GM21515 (cell line): ENCODE data around the gene GALNS.
"Not testable (repeated sequence)": the region's sequence is repeated elsewhere in the genome, so short reads cannot be mapped to it uniquely, and the experiment has no call there.

Experiments
- ATAC-seq: cut with Tn5 transposase; IDR thresholded peaks from one replicate; pipeline ENCODE4 v1.9.1; 2021; ENCODE audit not compliant: unreplicated experiment

The GALNS gene

GRCh38 chr16:88889702-88890352, 33.1 kb upstream of the GALNS start:
- ATAC-seq = not testable (repeated sequence)

DNA sequence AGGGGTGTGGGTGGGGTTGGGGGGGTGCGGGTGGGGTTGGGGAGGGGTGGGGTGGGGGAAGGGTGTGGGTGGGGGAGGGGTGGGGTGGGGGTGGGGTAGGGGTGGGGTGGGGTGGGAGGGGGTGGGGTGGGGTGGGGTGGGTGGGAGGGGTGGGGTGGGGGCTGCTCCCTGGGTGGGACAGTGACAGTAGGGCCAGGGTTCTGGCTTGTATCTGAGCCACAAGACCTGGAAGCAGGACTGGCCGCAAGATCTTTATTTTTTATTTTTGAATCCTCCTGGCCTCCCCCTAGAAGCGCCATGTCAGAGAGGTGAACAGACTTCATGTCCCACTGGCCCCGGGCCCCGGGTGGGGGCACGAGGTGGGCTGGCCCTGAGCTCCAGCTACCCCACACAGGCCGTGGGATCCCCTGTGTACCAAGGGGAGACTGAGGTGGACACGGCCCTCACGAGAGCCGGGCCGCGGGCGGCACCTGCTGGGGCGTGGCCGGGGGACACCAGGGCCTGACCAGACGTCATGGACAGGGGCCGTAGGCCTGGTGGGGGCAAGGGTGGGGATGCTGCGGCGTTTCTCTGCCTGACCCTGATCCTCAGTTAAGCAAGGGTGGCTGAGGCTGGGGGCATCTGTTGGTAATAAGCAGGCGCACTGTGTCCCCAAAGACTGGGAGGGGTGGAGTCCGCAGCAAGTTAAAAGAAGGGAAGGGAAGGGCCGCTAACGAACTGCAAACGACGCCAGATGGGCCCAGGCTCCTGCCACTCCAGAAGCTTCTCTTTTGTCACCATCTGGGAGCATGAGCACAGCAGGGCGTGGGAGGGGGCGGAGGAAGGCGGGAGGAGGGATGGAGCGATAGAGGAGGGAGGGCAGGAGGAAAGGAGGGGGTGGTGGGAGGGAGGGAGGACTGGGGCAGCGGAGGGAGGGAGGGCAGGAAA, 32.0 kb upstream of the GALNS start:
- no peak for ATAC-seq

GRCh38 chr16:88888057-88888456, 31.3 kb upstream of the GALNS start:
- no peak for ATAC-seq

- ATAC-seq = no peak
Observed at GRCh38 chr16:88886845-88887521, 30.2 kb upstream of the GALNS start.

GRCh38 chr16:88886420-88886844, 29.7 kb upstream of the GALNS start:
- no peak for ATAC-seq

DNA sequence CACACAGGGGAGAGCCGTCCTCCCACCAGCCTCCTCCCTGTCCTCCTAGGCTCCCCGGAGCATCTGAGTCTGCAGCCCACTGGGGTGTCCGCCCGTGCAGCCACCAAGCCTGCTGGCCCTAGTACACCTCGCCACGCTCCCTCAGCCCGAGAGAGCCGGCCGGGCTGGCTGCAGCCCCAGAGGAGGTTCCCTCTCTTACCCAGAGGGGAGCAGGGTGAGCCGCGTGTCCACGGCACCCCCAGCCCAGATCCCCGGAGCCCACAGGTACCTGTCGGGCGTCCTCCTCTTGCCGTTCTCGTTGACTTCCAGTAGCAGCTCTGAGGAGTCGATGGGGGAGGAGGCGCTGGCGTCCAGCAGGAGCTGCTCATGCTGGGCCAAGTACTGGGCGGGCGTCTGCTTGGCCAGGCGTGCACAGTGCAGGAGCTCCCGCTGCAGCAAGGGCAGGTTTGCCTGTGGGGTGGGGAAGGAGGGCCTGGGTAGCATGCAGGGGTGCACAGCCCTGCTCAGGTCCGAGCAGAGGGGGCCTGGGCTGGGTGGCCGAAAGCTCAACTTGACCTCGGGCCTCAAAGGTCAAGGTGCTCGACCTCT, 29.0 kb upstream of the GALNS start:
- no peak for ATAC-seq

DNA sequence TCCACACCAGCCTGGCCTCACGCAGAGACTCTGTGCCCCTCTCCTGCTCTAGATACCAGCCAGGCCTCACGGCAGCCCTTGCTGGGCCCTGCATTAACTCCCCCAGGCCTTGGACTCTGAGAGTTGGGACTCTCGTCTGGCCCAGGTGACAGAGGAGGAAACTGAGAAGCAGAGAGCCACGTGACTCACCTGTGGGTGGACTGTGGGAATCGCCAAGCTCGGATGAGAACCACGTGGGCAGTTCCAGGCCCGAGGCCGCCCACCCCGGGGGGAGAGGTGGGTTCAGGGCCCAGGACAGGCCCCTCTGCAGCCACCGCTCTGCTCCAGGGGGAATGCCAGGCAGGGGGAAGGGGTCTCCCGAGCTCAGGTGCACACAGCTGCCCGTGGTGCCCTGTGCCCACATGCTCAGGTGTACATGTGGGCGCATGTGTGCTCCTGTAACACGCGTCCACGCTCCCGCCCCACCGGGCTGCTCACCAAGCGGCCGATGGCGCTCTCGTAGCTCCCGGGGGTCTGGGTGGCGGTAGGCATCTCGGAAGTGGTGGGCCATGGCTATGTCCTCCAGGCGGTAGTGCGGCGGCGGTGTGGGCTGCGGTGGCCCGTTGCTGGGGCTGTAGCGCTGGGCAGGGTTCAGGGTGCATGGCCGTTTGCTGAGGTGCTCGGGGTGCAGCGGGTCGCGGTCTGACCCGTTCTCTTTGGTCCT, 28.0 kb upstream of the GALNS start:
- ATAC-seq = no peak

DNA sequence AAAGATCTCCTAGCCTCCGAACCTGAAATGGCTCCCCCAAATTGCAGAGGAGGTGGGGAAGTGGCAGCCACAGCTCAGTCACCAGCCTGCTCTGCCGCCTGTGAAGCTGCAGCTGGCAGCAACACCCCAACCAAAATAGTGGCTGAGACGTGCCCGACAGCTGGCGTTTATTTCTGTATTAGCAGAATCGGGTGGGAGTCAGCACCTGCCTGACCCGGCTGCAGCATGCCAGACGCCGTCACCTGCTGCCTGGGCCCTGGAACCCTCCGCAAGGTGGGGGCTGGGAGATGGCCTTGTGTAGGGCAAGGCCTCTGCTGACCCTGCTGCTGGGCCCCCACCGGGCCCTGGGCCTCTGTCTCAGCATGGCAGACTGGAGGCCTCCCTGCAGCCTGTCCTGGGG, 27.2 kb upstream of the GALNS start:
- ATAC-seq = no peak

DNA sequence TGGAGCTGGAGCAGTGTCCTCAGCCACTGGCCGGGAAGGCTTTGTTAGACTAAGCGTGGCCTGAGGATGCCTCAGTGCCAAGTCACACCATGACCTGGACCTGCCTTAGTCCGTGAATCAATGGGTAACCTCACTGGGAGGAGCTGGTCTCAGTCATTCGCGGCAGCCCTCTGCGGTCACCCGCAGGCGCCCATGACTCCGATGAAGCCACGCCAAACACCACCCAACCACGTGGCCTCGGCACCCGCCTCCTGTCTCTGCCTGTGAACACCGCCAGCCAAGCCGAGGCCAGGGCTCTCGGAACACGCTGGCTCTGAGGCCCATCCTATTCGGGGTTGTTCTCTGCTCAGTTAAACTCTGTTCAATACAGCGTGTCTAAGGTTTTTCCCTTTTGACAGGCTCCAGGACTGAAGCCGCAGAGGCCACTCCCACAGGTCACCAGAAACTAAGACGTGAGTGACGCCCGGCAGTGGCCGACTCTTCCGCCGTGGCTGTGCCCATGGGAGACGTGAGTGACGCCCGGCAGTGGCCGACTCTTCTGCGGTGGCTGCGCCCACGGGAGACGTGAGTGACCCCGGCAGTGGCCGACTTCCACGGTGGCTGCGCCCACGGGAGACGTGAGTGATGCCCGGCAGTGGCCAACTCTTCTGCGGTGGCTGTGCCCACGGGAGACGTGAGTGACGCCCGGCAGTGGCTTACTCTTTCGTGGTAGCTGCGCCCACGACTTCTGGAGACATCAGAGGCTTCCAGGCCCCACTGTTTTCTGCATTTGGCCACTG, 26.6 kb upstream of the GALNS start:
- no peak for ATAC-seq

DNA sequence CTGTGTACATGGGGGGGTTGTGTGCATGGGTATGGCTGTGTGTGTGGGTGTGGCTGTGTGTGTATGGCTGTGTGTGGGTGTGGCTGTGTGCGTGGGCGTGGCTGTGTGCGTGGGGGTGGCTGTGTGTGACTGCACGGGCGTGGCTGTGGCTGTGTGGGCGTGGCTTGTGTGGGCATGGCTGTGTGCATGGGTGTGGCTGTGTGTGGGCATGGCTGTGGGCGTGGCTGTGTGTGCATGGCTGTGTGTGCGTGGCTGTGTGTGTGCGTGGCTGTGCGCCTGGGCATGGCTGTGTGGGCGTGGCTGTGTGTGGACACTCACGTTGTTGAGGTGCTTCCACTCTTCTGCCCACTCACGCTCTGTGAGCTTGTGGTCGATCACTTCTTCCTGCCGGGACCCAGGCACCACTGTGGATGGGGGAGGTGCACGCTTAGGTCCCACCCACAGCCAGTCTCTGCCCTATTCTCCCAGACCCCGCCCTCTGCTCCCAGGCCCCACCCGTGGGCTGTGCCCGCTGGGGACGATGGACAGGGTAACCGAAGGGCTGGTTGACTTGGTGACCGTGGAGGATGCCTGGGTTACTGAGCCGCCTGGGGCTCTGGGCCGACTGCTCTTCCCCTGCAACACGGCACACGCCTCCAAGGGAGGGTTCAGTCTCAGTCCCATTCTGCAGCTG, 25.7 kb upstream of the GALNS start:
- ATAC-seq = no peak

- no peak for ATAC-seq
Observed at GRCh38 chr16:88881675-88882357, 25.1 kb upstream of the GALNS start.

- no peak for ATAC-seq
Observed at GRCh38 chr16:88881007-88881615, 24.4 kb upstream of the GALNS start.

GRCh38 chr16:88880226-88881006, 23.7 kb upstream of the GALNS start:
- no peak for ATAC-seq

GRCh38 chr16:88879788-88880055, 23.0 kb upstream of the GALNS start:
- no peak for ATAC-seq

GRCh38 chr16:88878967-88879787, 22.4 kb upstream of the GALNS start:
- ATAC-seq = no peak

DNA sequence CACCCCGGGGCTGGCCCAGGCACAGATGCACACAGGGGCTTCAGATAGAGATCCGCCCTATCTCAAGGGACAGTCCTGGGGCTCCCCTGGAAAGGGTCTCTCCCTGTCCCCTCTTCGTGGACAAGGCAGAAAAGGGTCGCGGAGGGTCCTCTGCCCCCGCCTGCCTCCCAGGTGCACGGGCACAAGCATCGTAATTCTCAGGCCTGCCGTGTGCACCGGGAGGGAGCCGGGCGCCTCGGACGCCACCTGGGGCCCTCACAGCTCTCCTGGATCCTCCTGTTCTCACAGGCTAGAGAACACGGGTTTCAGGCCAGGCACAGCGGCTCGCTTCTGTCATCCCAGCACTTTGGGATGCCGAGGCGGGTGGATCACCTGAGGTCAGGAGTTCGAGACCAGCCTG, 21.6 kb upstream of the GALNS start:
- ATAC-seq = no peak
